HCT116 (cell line): ENCODE results near the gene PPFIA1. TPM values are rescaled to one million over a fixed set of nuclear protein-coding genes. Genes with fewer than 3 reads are reported as not detected.

Source experiments
- ATAC-seq: fragments of 200-7000 bp; cut with Tn5 transposase; 2 replicates; pipeline ENCODE4 v1.9.1; 2020; ENCODE audit warnings: mild to moderate bottlenecking, moderate library complexity
- BruUV-seq: library from RNA; stranded (reverse); fragments of 400-500 nt; replicated peaks from 2 replicates; lab custom pipeline; 2021; lab: Mats Ljungman, UMichigan
- CTCF ChIA-PET: fragments of 300-600 bp; sonication (Branson Sonifier 250); formaldehyde crosslinking; loops from one replicate; lab custom pipeline; 2021; ENCODE audit warnings: antibody characterized with exemption; lab: Charles Lee
- POLR2A ChIA-PET: fragments of 300-600, 350-600 bp; sonication (Branson Sonifier 250); formaldehyde crosslinking; loops from one replicate; lab custom pipeline; 2021; ENCODE audit warnings: antibody characterized with exemption; lab: Charles Lee
- RAD21 ChIA-PET, 2 experiments: fragments of 300-600 bp; sonication (Branson Sonifier 250); formaldehyde crosslinking; loops; one replicate each; lab custom pipeline; 2023; ENCODE audit warnings: low total read pairs in 2 of 2; ENCODE audit not compliant: uncharacterized antibody in 2 of 2, unreplicated experiment in 2 of 2, low non-redundant PET in 1 of 2; lab: Charles Lee
- DNase-seq: peaks from one replicate; pipeline ENCODE4 v3.0.0-alpha.2; 2010; ENCODE audit warnings: low read depth, low spot score
- H2AFZ ChIP-seq: fragments of 200-600 bp; shearing (Covaris generic), sonication (generic); 2 replicates; pipeline ENCODE4 v1.6.1; 2017; ENCODE audit warnings: low read depth, mixed run types, mixed read lengths, antibody characterized with exemption, low read length; ENCODE audit not compliant: poor library complexity, severe bottlenecking
- H3K27ac ChIP-seq: 2 replicates; pipeline ENCODE4 v1.5.1; 2012; ENCODE audit warnings: low read depth, low read length
- H3K27me3 ChIP-seq: fragments of 200-600 bp; sonication (generic); 2 replicates; pipeline ENCODE4 v1.6.1; 2016; ENCODE audit warnings: mixed run types, low read length, mixed read lengths; ENCODE audit not compliant: insufficient read depth
- H3K36me3 ChIP-seq, 2 experiments: fragments of 200-500 bp in 1 of 2; fragments of 200-600 bp in 1 of 2; sonication (Bioruptor generic) in 1 of 2; sonication (generic) in 1 of 2; 2 replicates each; pipeline versions ENCODE4 v1.5.1 to v1.6.1; 2014 to 2016; ENCODE audit warnings: low read length in 2 of 2, inconsistent platforms in 1 of 2, mixed read lengths in 1 of 2, mixed run types in 1 of 2; ENCODE audit not compliant: insufficient read depth in 2 of 2, control insufficient read depth in 1 of 2
- H3K4me1 ChIP-seq, 2 experiments: fragments of 200-600 bp in 1 of 2; sonication (generic) in 1 of 2; 2 replicates each; pipeline versions ENCODE4 v1.5.1 to v1.6.1; 2012 to 2017; ENCODE audit warnings: low read length in 2 of 2, inconsistent platforms in 1 of 2, mild to moderate bottlenecking in 1 of 2, mixed read lengths in 1 of 2, mixed run types in 1 of 2, moderate library complexity in 1 of 2; ENCODE audit not compliant: insufficient read depth in 2 of 2, control insufficient read depth in 1 of 2
- H3K4me2 ChIP-seq: fragments of 200-600 bp; sonication (generic); 2 replicates; pipeline ENCODE4 v1.6.1; 2017; ENCODE audit warnings: mixed run types, low read length, mixed read lengths
- H3K4me3 ChIP-seq, 2 experiments: fragments of 200-600 bp in 1 of 2; sonication (generic) in 1 of 2; replicated peaks in 1 of 2; 2 replicates each; pipeline ENCODE4 v1.5.1; 2011 to 2016; ENCODE audit warnings: low read length in 2 of 2, control low read depth in 1 of 2, low read depth in 1 of 2, mild to moderate bottlenecking in 1 of 2, mixed read lengths in 1 of 2, mixed run types in 1 of 2
- H3K79me2 ChIP-seq: fragments of 200-600 bp; sonication (generic); 2 replicates; pipeline ENCODE4 v1.6.1; 2017; ENCODE audit warnings: mild to moderate bottlenecking, mixed run types, low read length, moderate library complexity, mixed read lengths; ENCODE audit not compliant: insufficient read depth
- H3K9ac ChIP-seq: fragments of 200-600 bp; sonication (generic); 2 replicates; pipeline ENCODE4 v1.6.1; 2016; ENCODE audit warnings: low read length, mixed read lengths
- H3K9me2 ChIP-seq: fragments of 200-600 bp; sonication (generic), shearing (Covaris generic); 2 replicates; pipeline ENCODE4 v1.6.1; 2017; ENCODE audit warnings: mixed run types, mild to moderate bottlenecking, moderate library complexity; ENCODE audit not compliant: insufficient read depth
- H3K9me3 ChIP-seq, 2 experiments: fragments of 200-500 bp in 1 of 2; fragments of 200-600 bp in 1 of 2; sonication (Bioruptor generic) in 1 of 2; sonication (generic) in 1 of 2; 2 replicates each; pipeline ENCODE4 v1.6.1; 2014 to 2017; ENCODE audit warnings: low read length in 2 of 2, mixed read lengths in 2 of 2, inconsistent platforms in 1 of 2, low read depth in 1 of 2, mild to moderate bottlenecking in 1 of 2, mixed run types in 1 of 2, moderate library complexity in 1 of 2; ENCODE audit not compliant: control insufficient read depth in 1 of 2, insufficient read depth in 1 of 2
- H4K20me1 ChIP-seq: fragments of 200-600 bp; sonication (generic), shearing (Covaris generic); 2 replicates; pipeline ENCODE4 v1.6.1; 2017; ENCODE audit warnings: mixed run types, mild to moderate bottlenecking, moderate library complexity; ENCODE audit not compliant: insufficient read depth
- CBX3 ChIP-seq: IDR thresholded peaks from 2 replicates; pipeline ENCODE4 v1.6.1; 2012; ENCODE audit warnings: low read depth
- CTCF ChIP-seq, 3 experiments: fragments of 200-600 bp in 1 of 3; sonication (generic) in 1 of 3; IDR thresholded peaks in 2 of 3; conservative IDR thresholded peaks in 1 of 3; 2 replicates each; pipeline ENCODE4 v1.5.1; 2012 to 2017; ENCODE audit warnings: low read depth in 2 of 3, low read length in 2 of 3, antibody characterized with exemption in 1 of 3, borderline replicate concordance in 1 of 3, control low read depth in 1 of 3, mild to moderate bottlenecking in 1 of 3, mixed read lengths in 1 of 3, mixed run types in 1 of 3, moderate library complexity in 1 of 3; ENCODE audit not compliant: insufficient read depth in 1 of 3
- EGR1 ChIP-seq: IDR thresholded peaks from 2 replicates; pipeline ENCODE4 v1.6.1; 2012; ENCODE audit warnings: low read depth
- ELF1 ChIP-seq: IDR thresholded peaks from 2 replicates; pipeline ENCODE4 v1.6.1; 2012; ENCODE audit warnings: low read depth, borderline replicate concordance
- EZH2phosphoT487 ChIP-seq: fragments of 200-600 bp; IDR thresholded peaks from 2 replicates; pipeline ENCODE4 v1.6.1; 2018; ENCODE audit warnings: antibody characterized with exemption, borderline replicate concordance
- JUND ChIP-seq: IDR thresholded peaks from 2 replicates; pipeline ENCODE4 v1.6.1; 2012
- RAD21 ChIP-seq: IDR thresholded peaks from 2 replicates; pipeline ENCODE4 v1.6.1; 2012; ENCODE audit warnings: low read depth, mild to moderate bottlenecking
- SIN3A ChIP-seq: IDR thresholded peaks from 2 replicates; pipeline ENCODE4 v1.6.1; 2012; ENCODE audit warnings: low read depth
- SP1 ChIP-seq: IDR thresholded peaks from 2 replicates; pipeline ENCODE4 v1.6.1; 2012; ENCODE audit warnings: low read depth
- SRF ChIP-seq: IDR thresholded peaks from 2 replicates; pipeline ENCODE4 v1.6.1; 2012; ENCODE audit warnings: low read depth
- TCF7L2 ChIP-seq: IDR thresholded peaks from 2 replicates; pipeline ENCODE4 v1.7.0; 2011; ENCODE audit warnings: borderline replicate concordance, inconsistent platforms; ENCODE audit not compliant: insufficient read depth, insufficient read length; ENCODE audit errors: extremely low read depth
- ZBTB33 ChIP-seq: IDR thresholded peaks from 2 replicates; pipeline ENCODE4 v1.6.1; 2011; ENCODE audit warnings: mild to moderate bottlenecking, low read length, moderate library complexity; ENCODE audit not compliant: insufficient replicate concordance; ENCODE audit errors: extremely low read depth
- ZNF274 ChIP-seq: fragments of 200-500 bp; sonication (Bioruptor generic); IDR thresholded peaks from 2 replicates; pipeline ENCODE4 v1.6.1; 2014; ENCODE audit warnings: mild to moderate bottlenecking, low read depth, low read length, inconsistent platforms
- intact Hi-C: fragments of 100-400 bp; cut with micrococcal nuclease; formaldehyde crosslinking; loops from 2 replicates; pipeline ENCODE4 v1.10.0; 2022
- total RNA-seq: library from RNA; stranded (reverse); gene quantifications from one replicate; pipeline ENCODE4 v1.2.1, GENCODE V29; 2021; ENCODE audit not compliant: unreplicated experiment
- TF ChIP-seq, protein P1 (sequence below): IDR thresholded peaks from 2 replicates; pipeline ENCODE4 v1.6.1; 2012

The PPFIA1 gene
- total RNA-seq, 1 experiment from 2014 or later = 48.6 TPM

DNA sequence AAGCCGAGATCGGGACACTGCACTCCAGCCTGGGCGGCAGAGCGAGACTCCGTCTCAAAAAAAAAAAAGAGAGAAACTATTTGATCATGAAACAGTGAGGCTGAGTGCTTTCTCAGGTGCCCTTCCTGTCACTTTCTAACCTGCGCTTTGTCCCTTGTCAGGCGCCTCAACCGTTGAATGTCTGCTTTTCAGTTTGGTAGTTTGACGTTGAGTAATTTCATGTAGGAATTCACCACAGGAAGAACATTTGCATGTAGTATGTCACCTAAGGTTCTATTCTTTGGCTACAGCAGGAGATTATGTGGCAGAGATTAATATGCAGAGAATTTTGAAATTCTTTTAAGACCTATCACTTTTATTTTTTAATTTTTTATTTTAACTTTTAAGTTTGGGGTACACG, 57.2 kb downstream of the PPFIA1 start:
- Histone ChIP-seq H3K9ac (no peak overlapping the region), H3K27me3 (no peaks in the 10 kb centered on the region), H3K27ac (no peak overlapping the region), H3K9me2 (no peaks in the 10 kb centered on the region), H3K36me3 (peaks cover 27 to 47% of the 10 kb centered on the region in 2 experiments), H3K4me2 (no peak overlapping the region), H3K9me3 (no peaks in the 10 kb centered on the region), H3K4me3 (no peak overlapping the region), H4K20me1 (no peaks in the 10 kb centered on the region), H3K4me1 (peaks cover 0 to 3% of the 10 kb centered on the region in 2 experiments; a peak in 1 of 4 replicates), H3K79me2 (no peaks in the 10 kb centered on the region; the same call in none of the 2 replicates), H2AFZ (no peak overlapping the region)
- CTCF ChIA-PET = no interaction called here
- DNase-seq = no peak
- intact Hi-C loops = no loop called here
- no peak for ATAC-seq
- TF ChIP-seq EZH2phosphoT487 (no peak), EGR1 (no peak), RAD21 (no peak), SRF (no peak), ZNF274 (no peak), SIN3A (no peak), SP1 (no peak), JUND (no peak), ELF1 (no peak), CBX3 (no peak), ZBTB33 (no peak), TCF7L2 (no peak), CTCF (IDR thresholded peaks at IDR 0.05 in 2 of 3, conservative IDR thresholded peaks at IDR 0.05 in 1 of 3; ENCODE audit: borderline replicate concordance in 1 of 3, insufficient read depth in 1 of 3, low read depth in 2 of 3, low read length in 2 of 3) (no peak)
- TF ChIP-seq, protein P1, sequence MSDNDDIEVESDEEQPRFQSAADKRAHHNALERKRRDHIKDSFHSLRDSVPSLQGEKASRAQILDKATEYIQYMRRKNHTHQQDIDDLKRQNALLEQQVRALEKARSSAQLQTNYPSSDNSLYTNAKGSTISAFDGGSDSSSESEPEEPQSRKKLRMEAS = no peak
- RAD21 ChIA-PET = no interaction called here
- no TSS peak for BruUV-seq
- POLR2A ChIA-PET = no interaction called here
